OCI-LY7 (cell line): ENCODE results near the gene SLCO1A2.

Experiments
- CTCF ChIP-seq: fragments of 200-600 bp; sonication (generic); conservative IDR thresholded peaks from 2 replicates; pipeline ENCODE4 v1.5.1; 2014; ENCODE audit warnings: mild to moderate bottlenecking, antibody characterized with exemption, low read length, moderate library complexity, mixed read lengths
- EZH2phosphoT487 ChIP-seq: fragments of 200-600 bp; sonication (generic); IDR thresholded peaks from 2 replicates; pipeline ENCODE4 v1.6.1; 2018; ENCODE audit warnings: low read depth, borderline replicate concordance, mild to moderate bottlenecking, mixed run types, antibody characterized with exemption, low read length, moderate library complexity, mixed read lengths

GRCh38 chr12:21350975-21351374 is 16.3 kb upstream of the SLCO1A2 start:
- no peak for TF ChIP-seq CTCF
- TF ChIP-seq EZH2phosphoT487, result no peak
